Peyer's patch (tissue), 4 donors: ENCODE measurements around the gene MMP11.

Source experiments
- CTCF ChIP-seq, 6 experiments: fragments of 450-650 bp in 4 of 6; fragments of 200-600 bp in 2 of 6; sonication (generic) in 1 of 6; IDR thresholded peaks; one replicate each; pipeline ENCODE4 v1.5.1; 2017 to 2019; ENCODE audit warnings: antibody characterized with exemption in 6 of 6, mild to moderate bottlenecking in 3 of 6, moderate library complexity in 1 of 6
- POLR2A ChIP-seq, 2 donors: fragments of 450-650 bp; IDR thresholded peaks; one replicate each; pipeline ENCODE4 v1.5.1; 2017; ENCODE audit warnings: antibody characterized with exemption in 2 of 2, mild to moderate bottlenecking in 2 of 2, moderate library complexity in 2 of 2

GRCh38 chr22:23743303-23743705 lies 29.3 kb upstream of the MMP11 start:
- TF ChIP-seq POLR2A (IDR thresholded peaks at IDR 0.05) (no peak), CTCF (IDR thresholded peaks at IDR 0.05) (no peak)
